Stomach (tissue), 9 donors: ENCODE results near the gene SLU7. TPM values are rescaled to one million over a fixed set of nuclear protein-coding genes. Genes with fewer than 3 reads are reported as not detected.
"Not testable (repeated sequence)": the region's sequence is repeated elsewhere in the genome, so short reads cannot be mapped to it uniquely, and the experiment has no call there.

Experiments
- DNase-seq, 2 donors: peaks; one replicate each; pipeline versions ENCODE4 v3.0.0 to v3.0.0-alpha.2; 2013 to 2019
- H3K27ac ChIP-seq, 5 donors: fragments of 200-600 bp in 4 of 5; sonication (generic) in 4 of 5; one replicate each; pipeline ENCODE4 v1.5.1; 2013 to 2019; ENCODE audit warnings: mild to moderate bottlenecking in 1 of 5, moderate library complexity in 1 of 5
- H3K27me3 ChIP-seq, 3 donors: fragments of 200-600 bp; sonication (generic); one replicate each; pipeline ENCODE4 v1.5.1; 2017 to 2019; ENCODE audit warnings: mixed run types in 1 of 3
- H3K36me3 ChIP-seq, 4 donors: fragments of 200-600 bp; sonication (generic); 1 replicate in 3 of 4; 2 replicates in 1 of 4; pipeline ENCODE4 v1.5.1; 2016 to 2019
- H3K4me1 ChIP-seq, 4 donors: fragments of 200-600 bp; sonication (generic); one replicate each; pipeline ENCODE4 v1.5.1; 2016 to 2019
- H3K4me3 ChIP-seq, 4 donors: fragments of 200-600 bp; sonication (generic) in 3 of 4; one replicate each; pipeline ENCODE4 v1.5.1; 2016 to 2019; ENCODE audit warnings: mild to moderate bottlenecking in 1 of 4
- H3K9me3 ChIP-seq, 4 donors: fragments of 200-600 bp; sonication (generic); one replicate each; pipeline ENCODE4 v1.5.1; 2016 to 2019
- EP300 ChIP-seq: sonication (generic); formaldehyde crosslinking; IDR thresholded peaks from one replicate; pipeline ENCODE4 v1.6.1; 2017; ENCODE audit warnings: antibody characterized with exemption
- POLR2A ChIP-seq, 4 donors: fragments of 450-650 bp; IDR thresholded peaks; one replicate each; pipeline ENCODE4 v1.6.1; 2016; ENCODE audit warnings: antibody characterized with exemption in 4 of 4, control low read depth in 2 of 4, mild to moderate bottlenecking in 1 of 4, moderate library complexity in 1 of 4
- POLR2AphosphoS5 ChIP-seq, 3 donors: sonication (generic); formaldehyde crosslinking; IDR thresholded peaks; one replicate each; pipeline ENCODE4 v1.6.1; 2016; ENCODE audit warnings: antibody characterized with exemption in 3 of 3
- WGBS, 5 donors: extraction: QIAGEN DNeasy Blood & Tissue Kit in 3 of 5; methylation state at CpG; one replicate each; pipeline versions ENCODE4 v1.1.5 to v1.1.7; 2013 to 2018; 5-methylcytosine and 5-hydroxymethylcytosine counted together
- intact Hi-C: fragments of 100-400 bp; cut with DNase I; formaldehyde crosslinking; loops from one replicate; pipeline ENCODE4 v1.15.1; 2023; ENCODE audit warnings: low total_unique reads
- polyA plus RNA-seq, 3 donors: library from polyadenylated mRNA; stranded (reverse); fragments of 200-250 nt; gene quantifications; one replicate each; pipeline ENCODE4 v1.2.3, GENCODE V29; 2013
- total RNA-seq, 5 donors: library from RNA; depleted of rRNA; stranded (reverse); fragments of >200 nt; gene quantifications; one replicate each; pipeline versions ENCODE4 v1.1.0 to v1.2.3, GENCODE V29; 2014 to 2016
- TF ChIP-seq, protein P1 (sequence below), 7 experiments: fragments of 450-650 bp in 4 of 7; fragments of 200-600 bp in 3 of 7; sonication (generic) in 3 of 7; IDR thresholded peaks; one replicate each; pipeline ENCODE4 v1.5.1; 2016 to 2019; ENCODE audit warnings: antibody characterized with exemption in 7 of 7, control low read depth in 2 of 7, mild to moderate bottlenecking in 1 of 7
- donor health status: healthy with polysubstance abuse.
- donor health status: Bipolar disorder and iron deficiency.
- donor health status: healthy.

The SLU7 gene
- total and polyA plus RNA-seq, 8 donors: 26.3 to 66.8 (median 31.3) TPM

DNA sequence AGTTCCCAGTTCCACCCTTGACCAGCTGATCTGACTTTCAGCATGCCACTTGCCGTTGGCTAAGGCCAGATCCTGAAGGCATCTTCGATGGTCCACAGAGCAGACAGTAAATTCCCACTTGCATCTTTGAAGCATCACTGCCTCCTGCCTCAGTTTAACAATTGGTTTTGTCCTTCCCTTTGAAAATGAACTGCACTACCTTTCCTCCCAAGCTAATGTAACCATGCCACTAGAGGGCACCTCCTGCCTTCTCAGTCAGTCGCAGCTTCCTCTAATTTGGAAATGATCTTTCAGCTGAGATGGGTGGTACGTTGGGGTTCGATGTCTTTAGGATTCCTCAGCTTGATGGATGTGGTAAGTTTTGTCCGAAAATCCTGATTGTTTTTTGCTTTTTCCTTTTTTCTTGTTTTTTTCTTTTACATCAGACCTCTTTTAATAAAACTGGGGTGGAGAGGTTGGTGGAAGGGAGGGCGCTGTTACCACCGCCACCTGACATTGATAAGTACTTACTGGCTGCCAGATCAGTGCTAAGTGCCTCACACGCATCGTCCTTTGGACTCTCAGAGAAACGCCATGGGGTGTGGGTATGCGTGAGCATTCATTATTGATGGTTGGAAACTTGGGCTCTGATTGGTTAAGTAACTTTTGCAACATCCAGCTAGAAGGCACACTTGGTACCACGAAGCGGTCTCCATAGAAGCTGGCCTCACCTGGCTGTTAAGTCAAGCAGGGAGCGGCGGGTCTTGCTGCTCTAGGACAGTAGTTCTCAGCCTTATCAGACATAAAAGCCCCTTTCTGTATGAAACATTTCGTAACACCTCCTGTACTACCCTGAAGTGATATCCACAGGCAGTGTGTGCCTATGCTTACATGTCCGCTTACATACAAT is 19.7 kb upstream of the SLU7 start:
- peak overlapping the region; percentile 18 to 68 (median 51) for H3K27ac ChIP-seq
- DNase-seq: peak; percentile 52 to 84
- 0 to 2% (median 2%) methylated on average over 18 of the region's 18 CpGs for WGBS, 5 donors

GRCh38 chr5:160437271-160437670 is 18.4 kb upstream of the SLU7 start:
- no peak for DNase-seq
- Histone ChIP-seq H3K9me3 (no peaks in the 10 kb centered on the region), H3K36me3 (no peaks in the 10 kb centered on the region), H3K27ac (no peak overlapping the region), H3K4me1 (peaks cover 0 to 15% (median 15%) of the 10 kb centered on the region in 4 donors), H3K27me3 (no peaks in the 10 kb centered on the region), H3K4me3 (no peak overlapping the region)
- no peak for TF ChIP-seq POLR2A (IDR thresholded peaks at IDR 0.05)
- TF ChIP-seq EP300: no peak
- no peak for TF ChIP-seq POLR2AphosphoS5 (IDR thresholded peaks at IDR 0.05)
- TF ChIP-seq, protein P1, sequence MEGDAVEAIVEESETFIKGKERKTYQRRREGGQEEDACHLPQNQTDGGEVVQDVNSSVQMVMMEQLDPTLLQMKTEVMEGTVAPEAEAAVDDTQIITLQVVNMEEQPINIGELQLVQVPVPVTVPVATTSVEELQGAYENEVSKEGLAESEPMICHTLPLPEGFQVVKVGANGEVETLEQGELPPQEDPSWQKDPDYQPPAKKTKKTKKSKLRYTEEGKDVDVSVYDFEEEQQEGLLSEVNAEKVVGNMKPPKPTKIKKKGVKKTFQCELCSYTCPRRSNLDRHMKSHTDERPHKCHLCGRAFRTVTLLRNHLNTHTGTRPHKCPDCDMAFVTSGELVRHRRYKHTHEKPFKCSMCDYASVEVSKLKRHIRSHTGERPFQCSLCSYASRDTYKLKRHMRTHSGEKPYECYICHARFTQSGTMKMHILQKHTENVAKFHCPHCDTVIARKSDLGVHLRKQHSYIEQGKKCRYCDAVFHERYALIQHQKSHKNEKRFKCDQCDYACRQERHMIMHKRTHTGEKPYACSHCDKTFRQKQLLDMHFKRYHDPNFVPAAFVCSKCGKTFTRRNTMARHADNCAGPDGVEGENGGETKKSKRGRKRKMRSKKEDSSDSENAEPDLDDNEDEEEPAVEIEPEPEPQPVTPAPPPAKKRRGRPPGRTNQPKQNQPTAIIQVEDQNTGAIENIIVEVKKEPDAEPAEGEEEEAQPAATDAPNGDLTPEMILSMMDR (IDR thresholded peaks at IDR 0.05): no peak
- intact Hi-C loops: no loop called here

More for the DNA sequence above, 19.7 kb upstream of the SLU7 start:
- peaks cover 0 to 15% (median 14%) of the 10 kb centered on the region in 4 donors for H3K4me1 ChIP-seq
- H3K27me3 ChIP-seq: no peaks in the 10 kb centered on the region
- TF ChIP-seq EP300 (no peak), POLR2AphosphoS5 (IDR thresholded peaks at IDR 0.05) (peak in 1 of 3 donors; percentile 1), POLR2A (IDR thresholded peaks at IDR 0.05) (no peak)
- TF ChIP-seq, protein P1 (IDR thresholded peaks at IDR 0.05): peak in 5 of 7 experiments; percentile 34 to 63 (median 38)
- intact Hi-C loops: no loop called here
- no peaks in the 10 kb centered on the region for H3K36me3 ChIP-seq
- H3K4me3 ChIP-seq: peak overlapping the region; percentile 41 to 49 (median 44)
- no peaks in the 10 kb centered on the region for H3K9me3 ChIP-seq

DNA sequence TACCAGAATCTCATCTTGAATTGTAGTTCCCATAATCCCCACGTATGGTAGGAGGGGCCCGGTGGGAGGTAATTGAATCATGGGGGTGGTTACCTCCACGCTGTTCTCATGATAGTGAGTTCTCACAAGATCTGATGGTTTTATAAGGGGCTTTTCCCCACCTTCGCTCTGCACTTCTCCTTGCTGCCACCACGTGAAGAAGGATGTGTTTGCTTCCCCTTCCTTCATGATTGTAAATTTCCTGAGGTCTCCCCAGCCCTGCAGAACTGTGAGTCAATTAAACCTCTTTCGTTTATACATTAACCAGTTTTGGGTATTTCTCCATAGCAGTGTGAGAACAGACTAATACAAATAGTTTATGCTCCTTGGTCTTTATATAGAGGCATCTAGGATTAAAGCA is 17.8 kb upstream of the SLU7 start:
- H3K27me3 ChIP-seq, H3K9me3 ChIP-seq, H3K4me3 ChIP-seq, H3K36me3 ChIP-seq, H3K27ac ChIP-seq, DNase-seq, intact Hi-C loops: not testable (repeated sequence)
- 36 to 60% (median 43%) methylated on average over 6 of the region's 6 CpGs for WGBS, 5 donors
- peaks cover 0 to 15% (median 15%) of the 10 kb centered on the region in 4 donors for H3K4me1 ChIP-seq

DNA sequence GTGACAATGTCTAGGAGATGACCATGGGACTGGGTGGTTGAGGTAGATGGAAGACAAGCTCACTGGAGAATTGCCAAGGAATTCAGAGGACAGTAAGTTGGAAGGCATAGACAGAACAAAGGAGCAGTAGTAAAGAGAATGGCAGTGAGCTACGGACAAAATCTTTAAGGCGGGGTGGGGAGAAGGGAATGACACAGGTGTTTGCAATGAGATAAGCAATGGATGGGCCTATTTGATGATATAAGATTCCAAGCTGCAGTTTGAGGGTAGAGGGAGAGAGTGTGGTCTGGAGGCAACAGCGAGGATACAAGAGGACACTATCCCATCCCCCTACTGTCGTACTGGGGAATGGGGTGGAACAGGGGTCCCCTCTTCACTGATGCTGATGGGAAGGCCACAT is 17.1 kb upstream of the SLU7 start:
- Histone ChIP-seq H3K36me3 (no peaks in the 10 kb centered on the region), H3K9me3 (no peaks in the 10 kb centered on the region), H3K4me1 (peaks cover 0 to 15% (median 15%) of the 10 kb centered on the region in 4 donors), H3K4me3 (no peak overlapping the region), H3K27ac (no peak overlapping the region), H3K27me3 (no peaks in the 10 kb centered on the region)
- no peak for DNase-seq
- intact Hi-C loops: no loop called here
- TF ChIP-seq, protein P1 (IDR thresholded peaks at IDR 0.05): no peak
- no peak for TF ChIP-seq POLR2AphosphoS5 (IDR thresholded peaks at IDR 0.05)
- no peak for TF ChIP-seq POLR2A (IDR thresholded peaks at IDR 0.05)
- no peak for TF ChIP-seq EP300
- 85 to 93% (median 92%) methylated on average over 4 of the region's 4 CpGs for WGBS, 5 donors

DNA sequence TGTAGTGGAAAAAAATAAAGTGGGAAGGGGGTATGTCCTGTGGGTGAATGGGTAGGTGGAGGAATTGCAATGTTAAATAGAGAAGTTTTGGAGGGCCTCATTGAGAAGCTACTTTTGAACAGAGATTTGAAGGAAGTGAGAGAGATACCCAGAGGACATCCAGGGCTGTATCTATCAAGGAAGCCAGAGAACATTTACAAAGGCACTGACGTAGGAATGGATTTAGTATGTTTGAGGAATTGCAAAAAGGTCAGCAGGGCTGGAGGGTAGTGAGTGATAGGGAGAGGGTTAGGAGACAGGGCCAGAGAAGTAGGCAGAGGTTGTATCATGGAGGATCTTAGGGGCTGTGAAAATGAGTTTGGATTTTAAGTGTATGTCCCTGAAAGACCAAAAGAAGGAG is 16.7 kb upstream of the SLU7 start:
- intact Hi-C loops: no loop called here
- WGBS, 5 donors: 68 to 80% (median 71%) methylated on average over 1 of the region's 1 CpG

More for the DNA sequence above, 16.7 kb upstream of the SLU7 start:
- Histone ChIP-seq H3K36me3 (no peaks in the 10 kb centered on the region), H3K27me3 (no peaks in the 10 kb centered on the region), H3K4me1 (peaks cover 0 to 15% (median 15%) of the 10 kb centered on the region in 4 donors), H3K4me3 (no peak overlapping the region), H3K27ac (no peak overlapping the region), H3K9me3 (no peaks in the 10 kb centered on the region)
- DNase-seq: no peak
- TF ChIP-seq EP300 (no peak), POLR2A (IDR thresholded peaks at IDR 0.05) (no peak), POLR2AphosphoS5 (IDR thresholded peaks at IDR 0.05) (no peak)
- TF ChIP-seq, protein P1 (IDR thresholded peaks at IDR 0.05): no peak
